HepG2 (cell line): ENCODE measurements around the gene RRAD. TPM values are rescaled to one million over a fixed set of nuclear protein-coding genes. Genes with fewer than 3 reads are reported as not detected.

Experiments
- CBX5 ChIP-seq: sonication (generic); formaldehyde crosslinking; IDR thresholded peaks from 2 replicates; pipeline ENCODE4 v1.4.0; 2020; ENCODE audit warnings: missing genetic modification reagents, borderline replicate concordance
- ELK4 ChIP-seq: sonication (generic); formaldehyde crosslinking; IDR thresholded peaks from 2 replicates; pipeline ENCODE4 v1.9.0; 2021; ENCODE audit warnings: missing genetic modification reagents, borderline replicate concordance
- ETV6 ChIP-seq: sonication (generic); formaldehyde crosslinking; conservative IDR thresholded peaks from 2 replicates; pipeline ENCODE4 v1.4.0; 2020; ENCODE audit warnings: missing genetic modification reagents
- KLF13 ChIP-seq: sonication (generic); formaldehyde crosslinking; IDR thresholded peaks from 2 replicates; pipeline ENCODE4 v1.4.0; 2020; ENCODE audit warnings: mild to moderate bottlenecking, missing genetic modification reagents
- REL ChIP-seq: sonication (generic); formaldehyde crosslinking; conservative IDR thresholded peaks from 2 replicates; pipeline ENCODE4 v1.8.0; 2022; ENCODE audit warnings: mild to moderate bottlenecking, missing genetic modification reagents, moderate library complexity
- ZNF282 ChIP-seq: fragments of 450-650 bp; IDR thresholded peaks from 2 replicates; pipeline ENCODE4 v1.6.1; 2018; ENCODE audit not compliant: partially characterized antibody
- ZNF317 ChIP-seq: sonication (generic); formaldehyde crosslinking; IDR thresholded peaks from 2 replicates; pipeline ENCODE4 v1.5.0; 2020; ENCODE audit warnings: mild to moderate bottlenecking, missing genetic modification reagents
- ZNF564 ChIP-seq: sonication (generic); formaldehyde crosslinking; IDR thresholded peaks from 2 replicates; pipeline ENCODE4 v1.8.1; 2023; ENCODE audit warnings: mild to moderate bottlenecking, missing genetic modification reagents
- ZNF598 ChIP-seq: sonication (generic); formaldehyde crosslinking; IDR thresholded peaks from 2 replicates; pipeline ENCODE4 v1.5.1; 2020; ENCODE audit warnings: mild to moderate bottlenecking, missing genetic modification reagents, borderline replicate concordance
- polyA plus RNA-seq, 8 experiments: library from polyadenylated mRNA; depleted of rRNA in 3 of 8; stranded (reverse) in 7 of 8; unstranded in 1 of 8; fragments of >200 nt; fragmentation: Illumina TruSeq in 4 of 8; extraction: Trizol in 4 of 8; gene quantifications; 2 replicates each; pipeline versions ENCODE4 v1.2.1 to v1.2.3, GENCODE V29; 2011 to 2016; ENCODE audit warnings: low read depth in 4 of 8, missing spikeins in 1 of 8, mixed read lengths in 1 of 8; ENCODE audit not compliant: insufficient read depth in 1 of 8
- total RNA-seq, 5 experiments: library from RNA; depleted of rRNA; stranded (reverse); fragments of >200 nt; fragmentation: Illumina TruSeq; extraction: Trizol; gene quantifications; 2 replicates each; pipeline ENCODE4 v1.2.3, GENCODE V29; 2016; ENCODE audit warnings: low read depth in 1 of 5
- TF ChIP-seq, protein P1 (sequence below), 2 experiments: fragments of 450-650 bp in 1 of 2; sonication (generic) in 1 of 2; formaldehyde crosslinking; IDR thresholded peaks; 2 replicates each; pipeline versions ENCODE4 v1.5.0 to v1.8.0; 2020 to 2022; ENCODE audit warnings: mild to moderate bottlenecking in 1 of 2, missing genetic modification reagents in 1 of 2
- TF ChIP-seq, protein P2 (sequence below): sonication (generic); formaldehyde crosslinking; IDR thresholded peaks from 2 replicates; pipeline ENCODE4 v1.9.0; 2021; ENCODE audit warnings: mild to moderate bottlenecking, missing genetic modification reagents
- TF ChIP-seq, protein P3 (sequence below): sonication (generic); formaldehyde crosslinking; IDR thresholded peaks from 2 replicates; pipeline ENCODE4 v1.4.0; 2020; ENCODE audit warnings: missing genetic modification reagents, borderline replicate concordance
- TF ChIP-seq, protein P4 (sequence below): sonication (generic); formaldehyde crosslinking; IDR thresholded peaks from 2 replicates; pipeline ENCODE4 v1.5.1; 2020; ENCODE audit warnings: missing genetic modification reagents, mild to moderate bottlenecking, borderline replicate concordance
- TF ChIP-seq, protein P5 (sequence below): sonication (generic); formaldehyde crosslinking; IDR thresholded peaks from 2 replicates; pipeline ENCODE4 v1.9.0; 2022; ENCODE audit warnings: low read depth, missing genetic modification reagents

RRAD gene
- total and polyA plus RNA-seq, 2 of the 13 experiments (the other 11 are each of a cell fraction or from before 2014, with no cell fraction given): 0.80 to 1.1 TPM

DNA sequence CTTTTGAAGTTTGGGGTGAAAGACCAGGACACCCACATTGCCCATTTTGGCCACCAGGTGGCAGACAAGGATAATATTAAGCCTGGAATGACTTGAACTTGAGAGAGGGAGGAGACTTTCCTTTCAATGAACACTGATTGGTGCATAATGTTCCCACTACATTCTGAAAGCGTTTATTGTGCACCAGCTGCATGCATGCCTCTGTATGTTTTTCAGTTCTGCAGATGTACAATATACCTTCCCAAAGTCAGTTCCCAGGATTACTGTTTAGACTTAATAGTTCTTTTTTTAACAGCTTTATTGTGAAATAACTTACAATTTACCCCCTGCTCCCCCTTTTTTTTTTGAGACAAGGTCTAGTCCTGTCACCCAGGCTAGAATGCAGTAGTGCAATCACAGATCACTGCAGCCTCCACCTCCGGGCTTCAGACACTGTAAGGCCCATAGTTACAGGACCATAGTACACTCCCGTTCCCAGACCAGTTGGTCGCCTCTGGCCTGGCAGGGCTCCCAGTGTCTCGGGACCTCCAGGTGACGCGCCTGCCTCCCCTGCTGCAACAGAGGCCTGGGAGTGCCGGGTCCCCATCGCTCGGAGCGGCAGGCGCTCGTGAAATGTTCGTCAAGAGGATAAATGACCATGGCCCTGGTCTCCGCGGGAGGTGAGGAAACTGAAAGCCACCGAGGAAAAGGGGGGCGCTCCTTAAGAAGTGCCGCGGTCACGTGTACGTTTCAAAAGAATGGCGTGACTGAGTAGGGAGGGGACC is 22.1 kb upstream of the RRAD start (continued):
- TF ChIP-seq ELK4: no peak
- TF ChIP-seq, protein P1, sequence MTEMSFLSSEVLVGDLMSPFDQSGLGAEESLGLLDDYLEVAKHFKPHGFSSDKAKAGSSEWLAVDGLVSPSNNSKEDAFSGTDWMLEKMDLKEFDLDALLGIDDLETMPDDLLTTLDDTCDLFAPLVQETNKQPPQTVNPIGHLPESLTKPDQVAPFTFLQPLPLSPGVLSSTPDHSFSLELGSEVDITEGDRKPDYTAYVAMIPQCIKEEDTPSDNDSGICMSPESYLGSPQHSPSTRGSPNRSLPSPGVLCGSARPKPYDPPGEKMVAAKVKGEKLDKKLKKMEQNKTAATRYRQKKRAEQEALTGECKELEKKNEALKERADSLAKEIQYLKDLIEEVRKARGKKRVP (CRISPR knock-in tag; IDR thresholded peaks at IDR 0.05): no peak
- no peak for TF ChIP-seq ZNF282
- TF ChIP-seq ETV6 (CRISPR knock-in tag): no peak
- TF ChIP-seq, protein P2, sequence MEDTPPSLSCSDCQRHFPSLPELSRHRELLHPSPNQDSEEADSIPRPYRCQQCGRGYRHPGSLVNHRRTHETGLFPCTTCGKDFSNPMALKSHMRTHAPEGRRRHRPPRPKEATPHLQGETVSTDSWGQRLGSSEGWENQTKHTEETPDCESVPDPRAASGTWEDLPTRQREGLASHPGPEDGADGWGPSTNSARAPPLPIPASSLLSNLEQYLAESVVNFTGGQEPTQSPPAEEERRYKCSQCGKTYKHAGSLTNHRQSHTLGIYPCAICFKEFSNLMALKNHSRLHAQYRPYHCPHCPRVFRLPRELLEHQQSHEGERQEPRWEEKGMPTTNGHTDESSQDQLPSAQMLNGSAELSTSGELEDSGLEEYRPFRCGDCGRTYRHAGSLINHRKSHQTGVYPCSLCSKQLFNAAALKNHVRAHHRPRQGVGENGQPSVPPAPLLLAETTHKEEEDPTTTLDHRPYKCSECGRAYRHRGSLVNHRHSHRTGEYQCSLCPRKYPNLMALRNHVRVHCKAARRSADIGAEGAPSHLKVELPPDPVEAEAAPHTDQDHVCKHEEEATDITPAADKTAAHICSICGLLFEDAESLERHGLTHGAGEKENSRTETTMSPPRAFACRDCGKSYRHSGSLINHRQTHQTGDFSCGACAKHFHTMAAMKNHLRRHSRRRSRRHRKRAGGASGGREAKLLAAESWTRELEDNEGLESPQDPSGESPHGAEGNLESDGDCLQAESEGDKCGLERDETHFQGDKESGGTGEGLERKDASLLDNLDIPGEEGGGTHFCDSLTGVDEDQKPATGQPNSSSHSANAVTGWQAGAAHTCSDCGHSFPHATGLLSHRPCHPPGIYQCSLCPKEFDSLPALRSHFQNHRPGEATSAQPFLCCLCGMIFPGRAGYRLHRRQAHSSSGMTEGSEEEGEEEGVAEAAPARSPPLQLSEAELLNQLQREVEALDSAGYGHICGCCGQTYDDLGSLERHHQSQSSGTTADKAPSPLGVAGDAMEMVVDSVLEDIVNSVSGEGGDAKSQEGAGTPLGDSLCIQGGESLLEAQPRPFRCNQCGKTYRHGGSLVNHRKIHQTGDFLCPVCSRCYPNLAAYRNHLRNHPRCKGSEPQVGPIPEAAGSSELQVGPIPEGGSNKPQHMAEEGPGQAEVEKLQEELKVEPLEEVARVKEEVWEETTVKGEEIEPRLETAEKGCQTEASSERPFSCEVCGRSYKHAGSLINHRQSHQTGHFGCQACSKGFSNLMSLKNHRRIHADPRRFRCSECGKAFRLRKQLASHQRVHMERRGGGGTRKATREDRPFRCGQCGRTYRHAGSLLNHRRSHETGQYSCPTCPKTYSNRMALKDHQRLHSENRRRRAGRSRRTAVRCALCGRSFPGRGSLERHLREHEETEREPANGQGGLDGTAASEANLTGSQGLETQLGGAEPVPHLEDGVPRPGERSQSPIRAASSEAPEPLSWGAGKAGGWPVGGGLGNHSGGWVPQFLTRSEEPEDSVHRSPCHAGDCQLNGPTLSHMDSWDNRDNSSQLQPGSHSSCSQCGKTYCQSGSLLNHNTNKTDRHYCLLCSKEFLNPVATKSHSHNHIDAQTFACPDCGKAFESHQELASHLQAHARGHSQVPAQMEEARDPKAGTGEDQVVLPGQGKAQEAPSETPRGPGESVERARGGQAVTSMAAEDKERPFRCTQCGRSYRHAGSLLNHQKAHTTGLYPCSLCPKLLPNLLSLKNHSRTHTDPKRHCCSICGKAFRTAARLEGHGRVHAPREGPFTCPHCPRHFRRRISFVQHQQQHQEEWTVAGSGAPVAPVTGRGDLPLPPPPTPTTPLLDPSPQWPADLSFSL (CRISPR knock-in tag): no peak
- TF ChIP-seq ZNF564 (CRISPR knock-in tag): no peak
- TF ChIP-seq, protein P3, sequence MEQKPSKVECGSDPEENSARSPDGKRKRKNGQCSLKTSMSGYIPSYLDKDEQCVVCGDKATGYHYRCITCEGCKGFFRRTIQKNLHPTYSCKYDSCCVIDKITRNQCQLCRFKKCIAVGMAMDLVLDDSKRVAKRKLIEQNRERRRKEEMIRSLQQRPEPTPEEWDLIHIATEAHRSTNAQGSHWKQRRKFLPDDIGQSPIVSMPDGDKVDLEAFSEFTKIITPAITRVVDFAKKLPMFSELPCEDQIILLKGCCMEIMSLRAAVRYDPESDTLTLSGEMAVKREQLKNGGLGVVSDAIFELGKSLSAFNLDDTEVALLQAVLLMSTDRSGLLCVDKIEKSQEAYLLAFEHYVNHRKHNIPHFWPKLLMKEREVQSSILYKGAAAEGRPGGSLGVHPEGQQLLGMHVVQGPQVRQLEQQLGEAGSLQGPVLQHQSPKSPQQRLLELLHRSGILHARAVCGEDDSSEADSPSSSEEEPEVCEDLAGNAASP (CRISPR knock-in tag): no peak
- TF ChIP-seq, protein P4, sequence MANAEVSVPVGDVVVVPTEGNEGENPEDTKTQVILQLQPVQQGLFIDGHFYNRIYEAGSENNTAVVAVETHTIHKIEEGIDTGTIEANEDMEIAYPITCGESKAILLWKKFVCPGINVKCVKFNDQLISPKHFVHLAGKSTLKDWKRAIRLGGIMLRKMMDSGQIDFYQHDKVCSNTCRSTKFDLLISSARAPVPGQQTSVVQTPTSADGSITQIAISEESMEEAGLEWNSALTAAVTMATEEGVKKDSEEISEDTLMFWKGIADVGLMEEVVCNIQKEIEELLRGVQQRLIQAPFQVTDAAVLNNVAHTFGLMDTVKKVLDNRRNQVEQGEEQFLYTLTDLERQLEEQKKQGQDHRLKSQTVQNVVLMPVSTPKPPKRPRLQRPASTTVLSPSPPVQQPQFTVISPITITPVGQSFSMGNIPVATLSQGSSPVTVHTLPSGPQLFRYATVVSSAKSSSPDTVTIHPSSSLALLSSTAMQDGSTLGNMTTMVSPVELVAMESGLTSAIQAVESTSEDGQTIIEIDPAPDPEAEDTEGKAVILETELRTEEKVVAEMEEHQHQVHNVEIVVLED: no peak
- TF ChIP-seq KLF13 (CRISPR knock-in tag): no peak
- no peak for TF ChIP-seq ZNF598 (CRISPR knock-in tag)
- no peak; the same call in 1 of the 2 replicates for TF ChIP-seq CBX5 (CRISPR knock-in tag)
- no peak for TF ChIP-seq ZNF317
- no peak for TF ChIP-seq REL (CRISPR knock-in tag)
- TF ChIP-seq, protein P5, sequence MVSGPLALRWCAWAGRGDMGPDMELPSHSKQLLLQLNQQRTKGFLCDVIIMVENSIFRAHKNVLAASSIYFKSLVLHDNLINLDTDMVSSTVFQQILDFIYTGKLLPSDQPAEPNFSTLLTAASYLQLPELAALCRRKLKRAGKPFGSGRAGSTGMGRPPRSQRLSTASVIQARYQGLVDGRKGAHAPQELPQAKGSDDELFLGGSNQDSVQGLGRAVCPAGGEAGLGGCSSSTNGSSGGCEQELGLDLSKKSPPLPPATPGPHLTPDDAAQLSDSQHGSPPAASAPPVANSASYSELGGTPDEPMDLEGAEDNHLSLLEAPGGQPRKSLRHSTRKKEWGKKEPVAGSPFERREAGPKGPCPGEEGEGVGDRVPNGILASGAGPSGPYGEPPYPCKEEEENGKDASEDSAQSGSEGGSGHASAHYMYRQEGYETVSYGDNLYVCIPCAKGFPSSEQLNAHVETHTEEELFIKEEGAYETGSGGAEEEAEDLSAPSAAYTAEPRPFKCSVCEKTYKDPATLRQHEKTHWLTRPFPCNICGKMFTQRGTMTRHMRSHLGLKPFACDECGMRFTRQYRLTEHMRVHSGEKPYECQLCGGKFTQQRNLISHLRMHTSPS (CRISPR knock-in tag): no peak; the same call in 1 of the 2 replicates
